PFSK-1 (cell line): ENCODE results near the gene CTRL.

ENCODE experiments used
- FOXP2 ChIP-seq: optimal IDR thresholded peaks from 2 replicates; pipeline ENCODE3; 2011; ENCODE audit warnings: borderline replicate concordance, control low read depth, inconsistent platforms; ENCODE audit not compliant: insufficient read depth; ENCODE audit errors: extremely low read length, extremely low read depth
- POLR2AphosphoS5 ChIP-seq: IDR thresholded peaks from 2 replicates; pipeline ENCODE4 v1.6.1; 2012; ENCODE audit warnings: low read depth, mild to moderate bottlenecking, control low read depth, low read length, moderate library complexity
- REST ChIP-seq, 2 experiments: IDR thresholded peaks; 2 replicates each; pipeline versions ENCODE4 v1.6.1 to v1.8.0; 2011 to 2012; ENCODE audit warnings: low read depth in 2 of 2, low read length in 2 of 2, control low read depth in 1 of 2, inconsistent platforms in 1 of 2, mild to moderate bottlenecking in 1 of 2, moderate library complexity in 1 of 2; ENCODE audit not compliant: insufficient read depth in 1 of 2
- SIN3A ChIP-seq: IDR thresholded peaks from 2 replicates; pipeline ENCODE4 v1.6.1; 2012; ENCODE audit warnings: mild to moderate bottlenecking, low read length, moderate library complexity, borderline replicate concordance; ENCODE audit not compliant: insufficient read depth
- TAF1 ChIP-seq: IDR thresholded peaks from 2 replicates; pipeline ENCODE4 v1.6.1; 2012; ENCODE audit warnings: low read length, control low read depth, borderline replicate concordance; ENCODE audit not compliant: insufficient read depth

- TF ChIP-seq POLR2AphosphoS5 (no peak), SIN3A (no peak), TAF1 (no peak), REST (IDR thresholded peaks at IDR 0.05; ENCODE audit: insufficient read depth in 1 of 2, low read depth in 2 of 2, low read length in 2 of 2) (no peak), FOXP2 (no peak)
These were observed 3.4 kb upstream of the CTRL start for GRCh38 chr16:67935101-67935401.
